H1 (cell line): ENCODE results near the gene NDC80. TPM values are rescaled to one million over a fixed set of nuclear protein-coding genes. Genes with fewer than 3 reads are reported as not detected.

ENCODE experiments used
- CTCF ChIA-PET: fragments of 300-600 bp; sonication (Branson Sonifier 250); formaldehyde crosslinking; loops from one replicate; lab custom pipeline; 2021; ENCODE audit not compliant: partially characterized antibody; lab: Charles Lee
- POLR2A ChIA-PET: fragments of 300-600 bp; sonication (Branson Sonifier 250); formaldehyde crosslinking; loops from one replicate; lab custom pipeline; 2021; ENCODE audit warnings: inconsistent platforms; ENCODE audit not compliant: partially characterized antibody; lab: Charles Lee
- DNase-seq, 2 experiments: peaks; one replicate each; pipeline versions ENCODE4 v3.0.0 to v3.0.0-alpha.2; 2010 to 2022; ENCODE audit warnings: low spot score in 2 of 2, low read depth in 1 of 2, mixed read lengths in 1 of 2
- FAIRE-seq: peaks from 2 replicates; lab custom pipeline; 2011; peaks lifted over from hg19 to GRCh38; lab: Jason Lieb, UNC
- H2AFZ ChIP-seq: 2 replicates; pipeline ENCODE4 v1.8.1; 2012; ENCODE audit warnings: low read length, inconsistent platforms
- H2AK5ac ChIP-seq: 2 replicates; pipeline ENCODE4 v1.6.1; 2013; ENCODE audit warnings: low read depth, low read length
- H2BK120ac ChIP-seq: replicated peaks from 2 replicates; pipeline ENCODE3; 2013; ENCODE audit warnings: low read depth, low read length, inconsistent platforms
- H2BK12ac ChIP-seq: 2 replicates; pipeline ENCODE4 v1.6.1; 2013; ENCODE audit warnings: low read depth, low read length
- H2BK15ac ChIP-seq: 2 replicates; pipeline ENCODE4 v1.6.1; 2013; ENCODE audit warnings: low read length
- H2BK20ac ChIP-seq: 2 replicates; pipeline ENCODE4 v1.6.1; 2013; ENCODE audit warnings: low read length
- H2BK5ac ChIP-seq: 2 replicates; pipeline ENCODE4 v1.6.1; 2013; ENCODE audit warnings: low read depth, low read length
- H3K14ac ChIP-seq: 2 replicates; pipeline ENCODE4 v1.6.1; 2013; ENCODE audit warnings: inconsistent platforms; ENCODE audit not compliant: insufficient read length
- H3K18ac ChIP-seq: 2 replicates; pipeline ENCODE4 v1.6.1; 2013; ENCODE audit warnings: low read length; ENCODE audit errors: extremely low read depth
- H3K23ac ChIP-seq: 2 replicates; pipeline ENCODE4 v1.6.1; 2013; ENCODE audit warnings: inconsistent platforms; ENCODE audit not compliant: insufficient read length
- H3K23me2 ChIP-seq: 2 replicates; pipeline ENCODE4 v1.6.1; 2013; ENCODE audit warnings: low read depth, low read length
- H3K27ac ChIP-seq: 2 replicates; pipeline ENCODE4 v1.6.1; 2011; ENCODE audit warnings: low read depth, low read length, inconsistent platforms
- H3K27me3 ChIP-seq, 4 experiments: replicated peaks in 1 of 4; 1 replicate in 1 of 4; 2 replicates in 3 of 4; pipeline versions ENCODE4 v1.6.1 to v1.8.1; 2011 to 2013; ENCODE audit warnings: low read length in 3 of 4, mild to moderate bottlenecking in 3 of 4, inconsistent platforms in 2 of 4, mixed read lengths in 2 of 4, moderate library complexity in 1 of 4; ENCODE audit not compliant: control insufficient read depth in 3 of 4, insufficient read depth in 3 of 4; ENCODE audit errors: extremely low read depth in 1 of 4
- H3K36me3 ChIP-seq, 4 experiments: 2 replicates each; pipeline versions ENCODE4 v1.6.1 to v1.8.1; 2011 to 2013; ENCODE audit warnings: mild to moderate bottlenecking in 4 of 4, low read length in 3 of 4, moderate library complexity in 2 of 4, control low read depth in 1 of 4, inconsistent platforms in 1 of 4; ENCODE audit not compliant: insufficient read depth in 4 of 4, control insufficient read depth in 2 of 4
- H3K4ac ChIP-seq: replicated peaks from 2 replicates; pipeline ENCODE3; 2013; ENCODE audit warnings: low read length, low read depth, mixed read lengths, inconsistent platforms; ENCODE audit not compliant: insufficient read length
- H3K4me1 ChIP-seq, 4 experiments: replicated peaks in 1 of 4; 1 replicate in 1 of 4; 2 replicates in 3 of 4; pipeline versions ENCODE4 v1.6.1 to v1.8.1; 2011 to 2013; ENCODE audit warnings: low read length in 3 of 4, inconsistent platforms in 2 of 4, mixed read lengths in 1 of 4; ENCODE audit not compliant: insufficient read depth in 4 of 4, control insufficient read depth in 3 of 4
- H3K4me2 ChIP-seq, 2 experiments: 2 replicates each; pipeline versions ENCODE4 v1.6.1 to v1.8.1; 2011 to 2013; ENCODE audit warnings: low read depth in 2 of 2, low read length in 2 of 2, control low read depth in 1 of 2, inconsistent platforms in 1 of 2, mild to moderate bottlenecking in 1 of 2; ENCODE audit not compliant: insufficient read depth in 1 of 2
- H3K4me3 ChIP-seq, 4 experiments: fragments of 200-600, 300-600 bp in 1 of 4; sonication (generic), shearing (Covaris generic), sonication (Bioruptor Twin) in 1 of 4; 2 replicates each; pipeline versions ENCODE4 v1.5.1 to v1.8.1; 2011 to 2016; ENCODE audit warnings: low read length in 4 of 4, low read depth in 3 of 4, control low read depth in 2 of 4, inconsistent platforms in 2 of 4, mild to moderate bottlenecking in 2 of 4, mixed read lengths in 1 of 4, moderate library complexity in 1 of 4; ENCODE audit not compliant: insufficient read depth in 2 of 4; ENCODE audit errors: extremely low read depth in 1 of 4
- H3K56ac ChIP-seq: replicated peaks from 2 replicates; pipeline ENCODE3; 2013; ENCODE audit warnings: low read depth, mild to moderate bottlenecking, mixed read lengths, low read length, inconsistent platforms; ENCODE audit not compliant: insufficient read length
- H3K79me1 ChIP-seq: 2 replicates; pipeline ENCODE4 v1.6.1; 2013; ENCODE audit warnings: low read depth, low read length, control low read depth
- H3K79me2 ChIP-seq, 2 experiments: 2 replicates each; pipeline versions ENCODE4 v1.6.1 to v1.8.1; 2012 to 2013; ENCODE audit warnings: low read length in 2 of 2, mild to moderate bottlenecking in 2 of 2, inconsistent platforms in 1 of 2; ENCODE audit not compliant: insufficient read depth in 2 of 2, control insufficient read depth in 1 of 2
- H3K9ac ChIP-seq, 4 experiments: replicated peaks in 1 of 4; 1 replicate in 1 of 4; 2 replicates in 3 of 4; pipeline versions ENCODE4 v1.6.1 to v1.8.1; 2011 to 2013; ENCODE audit warnings: low read depth in 3 of 4, low read length in 3 of 4, control low read depth in 2 of 4, mild to moderate bottlenecking in 2 of 4, moderate library complexity in 2 of 4, inconsistent platforms in 1 of 4; ENCODE audit errors: extremely low read depth in 1 of 4
- H3K9me3 ChIP-seq, 2 experiments: 2 replicates each; pipeline versions ENCODE4 v1.6.1 to v1.8.1; 2012 to 2013; ENCODE audit warnings: mild to moderate bottlenecking in 2 of 2, moderate library complexity in 2 of 2, control low read depth in 1 of 2, inconsistent platforms in 1 of 2, low read depth in 1 of 2, low read length in 1 of 2, mixed read lengths in 1 of 2; ENCODE audit not compliant: insufficient read depth in 2 of 2
- H4K20me1 ChIP-seq, 2 experiments: replicated peaks in 1 of 2; 2 replicates each; pipeline versions ENCODE3 to v1.8.1; 2011 to 2013; ENCODE audit warnings: inconsistent platforms in 2 of 2, low read length in 2 of 2, mild to moderate bottlenecking in 1 of 2; ENCODE audit not compliant: insufficient read depth in 2 of 2, control insufficient read depth in 1 of 2
- H4K5ac ChIP-seq: 2 replicates; pipeline ENCODE4 v1.6.1; 2013; ENCODE audit warnings: low read length, low read depth, mixed read lengths, inconsistent platforms; ENCODE audit not compliant: insufficient read length
- H4K8ac ChIP-seq: 2 replicates; pipeline ENCODE4 v1.8.0; 2013; ENCODE audit warnings: mild to moderate bottlenecking, moderate library complexity, low read length, inconsistent platforms; ENCODE audit not compliant: insufficient read depth; ENCODE audit errors: extremely low read depth
- H4K91ac ChIP-seq: replicated peaks from 2 replicates; pipeline ENCODE3; 2013; ENCODE audit warnings: low read length, mixed read lengths, inconsistent platforms; ENCODE audit not compliant: insufficient read length
- ATF3 ChIP-seq: IDR thresholded peaks from 2 replicates; pipeline ENCODE4 v1.6.1; 2011; ENCODE audit warnings: low read depth, mild to moderate bottlenecking, low read length; ENCODE audit not compliant: insufficient read depth
- CBX5 ChIP-seq: fragments of 300-800, 300-1000 bp; sonication (generic); IDR thresholded peaks from 2 replicates; pipeline ENCODE4 v1.7.1; 2016; ENCODE audit warnings: antibody characterized with exemption, low read length, low read depth
- CBX8 ChIP-seq: fragments of 300-800, 300-1000 bp; sonication (generic); IDR thresholded peaks from 2 replicates; pipeline ENCODE4 v1.7.1; 2016; ENCODE audit warnings: low read depth, low read length, borderline replicate concordance
- JUND ChIP-seq: IDR thresholded peaks from 2 replicates; pipeline ENCODE4 v1.6.1; 2011; ENCODE audit warnings: mild to moderate bottlenecking, improper control_type of control experiment, low read length
- POU5F1 ChIP-seq: IDR thresholded peaks from 2 replicates; pipeline ENCODE4 v1.6.1; 2011; ENCODE audit warnings: low read depth, mild to moderate bottlenecking, low read length, moderate library complexity
- RAD21 ChIP-seq, 2 experiments: IDR thresholded peaks in 1 of 2; conservative IDR thresholded peaks in 1 of 2; 2 replicates each; pipeline ENCODE4 v1.6.1; 2011; ENCODE audit warnings: low read depth in 2 of 2, low read length in 2 of 2, improper control_type of control experiment in 1 of 2, inconsistent platforms in 1 of 2, mild to moderate bottlenecking in 1 of 2, moderate library complexity in 1 of 2
- RXRA ChIP-seq: IDR thresholded peaks from 2 replicates; pipeline ENCODE4 v1.6.1; 2011; ENCODE audit warnings: low read depth, mild to moderate bottlenecking, low read length, moderate library complexity; ENCODE audit not compliant: insufficient read depth
- SAP30 ChIP-seq: fragments of 300-600 bp; sonication (generic); IDR thresholded peaks from 2 replicates; pipeline ENCODE4 v1.7.1; 2012; ENCODE audit warnings: low read length, moderate library complexity, mild to moderate bottlenecking, inconsistent platforms; ENCODE audit not compliant: insufficient read depth, insufficient replicate concordance
- SP4 ChIP-seq: IDR thresholded peaks from 2 replicates; pipeline ENCODE4 v1.6.1; 2012; ENCODE audit warnings: low read length, inconsistent platforms
- TEAD4 ChIP-seq: IDR thresholded peaks from 2 replicates; pipeline ENCODE4 v1.6.1; 2012; ENCODE audit warnings: low read depth, low read length, inconsistent platforms, mixed read lengths
- WGBS, 2 experiments: shearing (Covaris generic) in 1 of 2; methylation state at CpG; one replicate each; pipeline versions ENCODE4 v1.1.6 to v1.1.7; 2013 to 2015; ENCODE audit warnings: low lambda C conversion rate in 2 of 2, mixed read lengths in 2 of 2, inconsistent platforms in 1 of 2, low coverage in 1 of 2, missing lambda C conversion rate in 1 of 2; ENCODE audit not compliant: insufficient replicate concordance in 2 of 2, insufficient coverage in 1 of 2, insufficient read length in 1 of 2; ENCODE audit errors: extremely low coverage in 1 of 2, missing lambda C conversion rate in 1 of 2; 5-methylcytosine and 5-hydroxymethylcytosine counted together
- polyA plus RNA-seq, 7 experiments: library from polyadenylated mRNA; depleted of rRNA in 3 of 7; stranded (reverse) in 5 of 7; unstranded in 2 of 7; fragments of >200 nt in 5 of 7; fragments of 200-250 nt in 2 of 7; gene quantifications; 1 replicate in 5 of 7; 2 replicates in 1 of 7; 4 replicates in 1 of 7; pipeline versions ENCODE4 v1.2.1 to v1.2.3, GENCODE V29; 2011 to 2013; ENCODE audit warnings: missing spikeins in 2 of 7, mixed read lengths in 2 of 7
- total RNA-seq: library from RNA; stranded (reverse); fragmentation: NEBNext Ultra II Directional; extraction: Animal tissue kit (Norgen Biotek cat#: 25700); gene quantifications from 2 replicates; pipeline ENCODE4 v1.2.1, GENCODE V29; 2021
- TF ChIP-seq, protein P1 (sequence below): IDR thresholded peaks from 2 replicates; pipeline ENCODE4 v1.6.1; 2012; ENCODE audit warnings: low read length, inconsistent platforms

NDC80 gene
- total and polyA plus RNA-seq, 2 of the 8 experiments (the other 6 are each of a cell fraction or from before 2014, with no cell fraction given), result 11.0 to 45.0 TPM

DNA sequence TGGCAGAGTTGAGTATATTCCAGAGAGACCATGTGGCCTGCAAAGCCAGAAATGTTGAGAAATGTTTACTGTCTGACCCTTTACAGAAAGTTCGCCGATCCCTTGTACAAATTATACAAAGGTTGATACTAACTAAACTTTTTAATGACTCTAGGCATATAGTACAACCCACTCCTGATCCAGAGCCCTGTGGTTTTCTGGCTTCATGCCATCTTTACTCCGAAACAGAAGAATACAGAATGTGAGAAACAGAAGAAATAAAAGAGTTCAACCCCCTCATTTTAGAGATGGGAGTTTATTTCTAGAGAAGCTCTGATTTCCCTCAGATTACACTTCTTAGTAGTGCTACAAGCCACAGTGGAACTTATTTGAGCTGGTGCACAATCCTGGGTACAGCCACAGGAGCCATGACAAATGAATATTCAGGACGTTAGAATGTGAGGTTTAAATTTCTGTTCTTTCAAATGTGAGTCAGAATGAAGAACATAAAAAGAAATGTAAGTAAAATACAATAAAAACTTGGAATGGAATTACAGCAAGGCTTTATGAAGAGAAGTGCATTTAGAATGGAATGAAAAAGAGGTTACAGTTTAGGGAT is 46.1 kb downstream of the NDC80 start:
- Histone ChIP-seq H3K36me3 (peaks cover 0 to 34% (median 13%) of the 10 kb centered on the region in 4 experiments; a peak in 5 of 8 replicates), H3K79me2 (no peaks in the 10 kb centered on the region), H3K9me3 (no peaks in the 10 kb centered on the region), H3K23ac (no peak overlapping the region), H3K4me3 (no peak overlapping the region), H2AK5ac (no peak overlapping the region), H2AFZ (no peak overlapping the region), H2BK15ac (no peak overlapping the region), H3K4ac (no peak overlapping the region), H3K27ac (no peak overlapping the region), H3K79me1 (no peaks in the 10 kb centered on the region), H3K4me1 (no peaks in the 10 kb centered on the region), H3K4me2 (no peak overlapping the region), H2BK20ac (no peak overlapping the region), H2BK5ac (no peak overlapping the region), H2BK120ac (no peak overlapping the region), H4K8ac (no peak overlapping the region), H4K20me1 (no peaks in the 10 kb centered on the region), H3K27me3 (no peaks in the 10 kb centered on the region), H3K18ac (no peak overlapping the region), H3K56ac (no peak overlapping the region), H3K23me2 (no peaks in the 10 kb centered on the region), H3K14ac (no peak overlapping the region), H4K5ac (no peak overlapping the region), H4K91ac (no peak overlapping the region), H3K9ac (no peak overlapping the region), H2BK12ac (no peak overlapping the region)
- CTCF ChIA-PET, result no interaction called here
- 84% methylated on average over 4 of the region's 4 CpGs; no CpG with 5 or more reads in 1 of the 2 experiments for WGBS, 2 experiments
- POLR2A ChIA-PET, result interaction anchor here (0.5 kb wide), 1 partner anchor 12 kb away, joined by 3 read pairs; no protein-coding TSS in a partner anchor
- FAIRE-seq (no peak), DNase-seq (no peak)
- TF ChIP-seq CBX5 (no peak), RAD21 (IDR thresholded peaks at IDR 0.05 in 1 of 2, conservative IDR thresholded peaks at IDR 0.05 in 1 of 2; ENCODE audit: low read depth in 2 of 2, low read length in 2 of 2) (no peak), JUND (no peak), CBX8 (no peak), SP4 (no peak), TEAD4 (no peak), POU5F1 (no peak), SAP30 (no peak), ATF3 (no peak), RXRA (no peak)
- TF ChIP-seq, protein P1, sequence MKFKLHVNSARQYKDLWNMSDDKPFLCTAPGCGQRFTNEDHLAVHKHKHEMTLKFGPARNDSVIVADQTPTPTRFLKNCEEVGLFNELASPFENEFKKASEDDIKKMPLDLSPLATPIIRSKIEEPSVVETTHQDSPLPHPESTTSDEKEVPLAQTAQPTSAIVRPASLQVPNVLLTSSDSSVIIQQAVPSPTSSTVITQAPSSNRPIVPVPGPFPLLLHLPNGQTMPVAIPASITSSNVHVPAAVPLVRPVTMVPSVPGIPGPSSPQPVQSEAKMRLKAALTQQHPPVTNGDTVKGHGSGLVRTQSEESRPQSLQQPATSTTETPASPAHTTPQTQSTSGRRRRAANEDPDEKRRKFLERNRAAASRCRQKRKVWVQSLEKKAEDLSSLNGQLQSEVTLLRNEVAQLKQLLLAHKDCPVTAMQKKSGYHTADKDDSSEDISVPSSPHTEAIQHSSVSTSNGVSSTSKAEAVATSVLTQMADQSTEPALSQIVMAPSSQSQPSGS, result no peak
